Loucy (cell line): ENCODE measurements around the gene RIPK3.

Experiments used
- CTCF ChIP-seq: fragments of 200-600 bp; sonication (generic); conservative IDR thresholded peaks from 2 replicates; pipeline ENCODE4 v1.5.1; 2014; ENCODE audit warnings: mild to moderate bottlenecking, antibody characterized with exemption, low read length
- EZH2phosphoT487 ChIP-seq: fragments of 200-600 bp; IDR thresholded peaks from 2 replicates; pipeline ENCODE4 v1.6.1; 2018; ENCODE audit warnings: antibody characterized with exemption, mild to moderate bottlenecking, moderate library complexity, borderline replicate concordance

GRCh38 chr14:24290746-24291145 is 49.0 kb downstream of the RIPK3 start:
- no peak for TF ChIP-seq CTCF
- TF ChIP-seq EZH2phosphoT487: no peak
